GM21825 (cell line): ENCODE measurements around the gene WNT2.
A peak's percentile ranks its signal among the peaks of the same experiment; 100 is the strongest.
"Not testable (repeated sequence)": the region's sequence is repeated elsewhere in the genome, so short reads cannot be mapped to it uniquely, and the experiment has no call there.

Experiments used
- ATAC-seq: cut with Tn5 transposase; IDR thresholded peaks from one replicate; pipeline ENCODE4 v1.9.1; 2021; ENCODE audit warnings: mild to moderate bottlenecking, moderate library complexity; ENCODE audit not compliant: unreplicated experiment

The WNT2 gene

DNA sequence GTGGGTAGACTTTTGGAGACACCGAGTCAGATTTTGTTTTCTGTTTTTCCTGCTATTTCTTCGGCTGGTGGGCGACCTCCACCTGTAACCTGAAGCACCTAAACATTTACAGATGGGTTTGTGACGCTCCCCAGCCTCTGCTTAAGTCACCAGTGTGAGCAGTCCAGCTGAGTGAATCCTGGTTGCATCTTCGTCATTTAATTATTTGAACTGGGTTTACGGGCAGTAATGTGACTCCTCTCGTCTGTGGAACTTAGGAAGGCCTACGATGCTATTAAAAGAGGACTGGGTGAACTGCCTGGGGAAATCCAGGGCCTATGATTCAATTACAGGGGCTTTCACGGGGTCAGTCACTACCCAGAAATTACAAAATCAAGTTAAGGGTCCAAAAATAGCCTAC, 52.5 kb downstream of the WNT2 start:
- ATAC-seq, result no peak

GRCh38 chr7:117269886-117270285, 53.0 kb downstream of the WNT2 start:
- ATAC-seq, result no peak

GRCh38 chr7:117269417-117269816, 53.4 kb downstream of the WNT2 start:
- no peak for ATAC-seq

DNA sequence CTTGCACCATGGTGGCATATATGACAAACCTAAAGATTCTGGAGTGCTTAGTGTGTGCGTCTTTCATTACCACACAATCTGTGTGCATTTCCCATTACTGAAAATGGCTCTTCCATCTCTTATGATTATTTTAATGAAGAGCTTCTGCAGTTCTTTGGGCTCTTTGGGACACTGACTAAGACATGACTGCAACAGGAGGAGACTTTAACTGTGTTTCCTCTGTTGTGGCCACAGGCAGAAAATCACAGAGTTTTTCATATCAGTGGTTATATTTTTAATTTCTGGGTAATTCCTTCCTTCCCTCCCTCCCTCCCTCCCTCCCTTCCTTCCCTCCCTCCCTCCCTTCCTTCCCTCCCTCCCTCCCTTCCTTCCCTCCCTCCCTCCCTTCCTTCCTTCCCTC, 58.1 kb downstream of the WNT2 start:
- no peak for ATAC-seq

DNA sequence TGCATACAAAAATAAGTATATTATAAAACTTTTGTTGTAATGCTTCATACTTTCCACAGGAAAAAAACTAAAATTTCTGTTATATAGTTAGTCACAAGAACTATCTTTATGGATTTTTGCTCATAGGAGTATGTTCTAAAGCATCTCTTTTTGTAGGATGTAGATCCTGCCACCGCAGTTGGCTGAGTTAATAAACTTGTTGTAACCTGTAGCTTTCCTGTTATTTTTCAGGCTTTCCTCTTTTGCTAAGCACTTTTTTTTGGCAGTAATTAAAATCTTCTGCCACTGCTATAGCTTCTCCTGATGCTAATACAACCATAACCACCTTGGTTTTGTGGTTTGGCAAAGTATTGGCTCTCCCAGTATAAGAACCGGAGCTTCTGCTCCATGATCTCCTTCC, 60.3 kb downstream of the WNT2 start:
- ATAC-seq, result no peak

DNA sequence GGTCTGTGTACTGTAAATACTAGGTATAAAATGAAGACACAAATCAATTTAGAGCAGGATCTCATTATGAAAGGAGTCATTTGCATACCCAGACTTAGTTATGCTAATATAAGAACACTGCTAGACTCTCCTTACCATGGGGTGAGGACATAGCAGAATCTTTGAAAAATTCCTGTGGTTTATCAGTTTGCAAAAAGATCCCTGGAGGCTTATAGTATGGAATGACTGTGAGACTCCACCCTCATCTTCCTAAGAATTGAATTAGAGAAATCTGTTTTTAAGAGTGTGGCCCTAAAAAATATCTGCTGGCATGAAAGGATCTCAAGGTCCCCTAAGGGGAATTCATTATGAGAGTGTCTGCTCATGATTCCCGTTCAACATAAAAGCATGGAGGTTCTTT, 63.2 kb downstream of the WNT2 start:
- no peak for ATAC-seq

DNA sequence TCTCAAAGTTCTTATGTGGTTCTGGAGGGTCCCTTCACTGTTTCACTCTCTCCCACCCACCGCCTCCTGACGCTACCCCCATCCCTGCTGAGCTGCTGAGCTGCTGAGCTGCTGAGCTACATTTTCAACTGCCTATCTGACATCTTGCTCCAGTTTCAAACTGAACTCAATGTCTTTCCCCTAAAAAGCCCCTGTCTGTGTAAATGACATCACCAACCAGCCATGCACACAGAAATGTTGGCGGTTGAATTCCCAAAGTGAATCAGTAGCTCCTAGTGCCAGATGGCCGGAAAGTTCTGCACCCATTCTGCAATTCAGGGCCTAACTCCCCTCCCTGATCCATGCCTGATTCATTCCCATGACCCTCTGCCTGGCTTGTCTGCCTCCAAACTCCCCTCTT, 71.2 kb downstream of the WNT2 start:
- ATAC-seq, result no peak

DNA sequence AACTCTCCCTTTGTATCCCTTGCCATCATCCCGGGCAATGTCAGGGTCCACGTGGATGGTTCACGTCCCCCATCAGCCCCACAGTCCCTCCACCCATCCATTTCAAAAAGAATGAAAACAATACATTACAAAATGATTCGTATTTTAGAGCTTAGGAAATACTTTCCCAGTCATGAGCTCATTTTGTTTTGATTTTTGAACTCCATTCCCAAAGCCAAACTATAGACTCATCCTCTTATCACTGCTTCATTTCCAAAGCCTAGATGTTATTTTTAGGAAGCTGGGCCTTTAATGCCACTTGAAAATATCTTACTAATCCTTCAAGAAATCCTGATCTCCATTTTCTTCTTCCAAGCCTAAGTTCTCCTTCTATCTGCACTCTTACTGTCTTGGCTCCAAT, 72.1 kb downstream of the WNT2 start:
- ATAC-seq, result no peak

- no peak for ATAC-seq
These were observed 72.6 kb downstream of the WNT2 start for GRCh38 chr7:117250245-117250644.

DNA sequence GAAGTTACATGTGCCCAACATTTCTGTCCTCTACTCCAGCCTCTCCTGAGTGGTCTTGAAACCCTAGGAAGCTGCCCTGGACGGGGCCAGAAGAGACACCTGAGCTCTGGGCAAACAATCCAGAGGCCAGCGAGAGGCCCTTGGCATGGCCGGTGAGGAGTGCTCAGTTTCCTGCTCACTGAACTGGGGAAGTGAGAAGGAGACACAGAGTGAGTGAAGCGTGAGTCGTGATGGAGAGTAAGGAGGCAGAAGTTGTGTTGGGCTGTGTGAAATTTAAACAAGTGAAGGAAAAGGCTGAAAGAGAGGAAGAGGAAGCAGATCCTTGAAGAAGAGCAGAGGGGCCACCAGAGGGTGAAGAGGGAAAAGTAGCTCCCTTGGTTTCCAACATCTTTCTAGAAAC, 73.2 kb downstream of the WNT2 start:
- ATAC-seq, result no peak

- no peak for ATAC-seq
These were observed 74.0 kb downstream of the WNT2 start for GRCh38 chr7:117248829-117249228.

- no peak for ATAC-seq
These were observed 75.0 kb downstream of the WNT2 start for GRCh38 chr7:117247809-117248208.

DNA sequence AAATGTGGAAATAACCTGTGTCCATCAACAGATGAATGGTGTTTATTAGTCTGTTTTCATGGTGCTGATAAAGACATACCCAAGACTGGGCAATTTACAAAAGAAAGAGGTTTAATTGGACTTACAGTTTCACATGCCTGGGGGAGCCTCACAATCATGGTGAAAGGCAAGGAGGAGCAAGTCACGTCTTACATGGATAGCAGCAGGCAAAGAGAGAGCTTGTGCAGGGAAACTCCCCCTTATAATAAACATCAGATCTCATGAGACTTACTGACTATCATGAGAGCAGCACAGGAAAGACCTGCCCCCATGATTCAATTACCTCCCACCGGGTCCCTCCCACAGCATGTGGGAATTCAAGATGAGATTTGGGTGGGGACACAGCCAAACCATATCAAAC, 77.2 kb downstream of the WNT2 start:
- not testable (repeated sequence) for ATAC-seq

GRCh38 chr7:117243390-117243789, 79.5 kb downstream of the WNT2 start:
- no peak for ATAC-seq

- no peak for ATAC-seq
These were observed 81.8 kb downstream of the WNT2 start for GRCh38 chr7:117241088-117241487.

- ATAC-seq, result no peak
These were observed 83.9 kb downstream of the WNT2 start for GRCh38 chr7:117238937-117239336.

- ATAC-seq, result no peak
These were observed 84.4 kb downstream of the WNT2 start for GRCh38 chr7:117238472-117238871.

DNA sequence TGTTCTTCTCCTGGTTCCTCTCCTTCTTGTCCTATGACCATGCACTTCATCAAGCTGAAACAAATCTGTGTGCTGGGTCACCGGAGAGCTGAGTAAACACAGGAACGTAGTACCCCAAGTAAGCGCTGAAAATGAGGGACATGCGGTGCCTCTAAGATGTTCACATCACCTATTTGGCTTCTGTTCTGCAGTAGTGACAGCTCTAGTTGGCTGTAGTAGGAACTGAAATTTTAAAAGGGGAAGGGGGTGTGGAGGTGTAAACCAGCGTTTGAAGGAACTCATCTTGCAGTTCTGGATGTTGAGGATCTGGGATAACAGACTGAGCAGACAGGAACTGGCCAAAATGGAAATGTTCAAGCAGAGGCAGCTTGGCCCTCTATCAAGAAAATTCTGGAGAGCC, 85.2 kb downstream of the WNT2 start:
- no peak for ATAC-seq

DNA sequence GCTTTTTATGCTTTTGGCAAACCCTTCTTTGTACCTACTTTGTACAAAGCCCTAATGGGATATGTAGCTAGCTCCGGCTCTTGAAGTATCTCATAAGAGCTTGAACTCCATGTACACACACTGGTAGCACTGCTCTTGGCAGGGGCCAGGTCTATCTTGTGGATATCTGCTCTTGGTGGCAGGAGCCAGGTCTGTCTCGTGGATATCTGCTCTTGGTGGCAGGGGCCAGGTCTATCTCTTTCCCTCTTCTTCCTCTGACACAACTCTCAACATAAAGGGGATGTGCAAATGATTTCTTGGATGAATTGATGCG, 91.9 kb downstream of the WNT2 start:
- no peak for ATAC-seq

DNA sequence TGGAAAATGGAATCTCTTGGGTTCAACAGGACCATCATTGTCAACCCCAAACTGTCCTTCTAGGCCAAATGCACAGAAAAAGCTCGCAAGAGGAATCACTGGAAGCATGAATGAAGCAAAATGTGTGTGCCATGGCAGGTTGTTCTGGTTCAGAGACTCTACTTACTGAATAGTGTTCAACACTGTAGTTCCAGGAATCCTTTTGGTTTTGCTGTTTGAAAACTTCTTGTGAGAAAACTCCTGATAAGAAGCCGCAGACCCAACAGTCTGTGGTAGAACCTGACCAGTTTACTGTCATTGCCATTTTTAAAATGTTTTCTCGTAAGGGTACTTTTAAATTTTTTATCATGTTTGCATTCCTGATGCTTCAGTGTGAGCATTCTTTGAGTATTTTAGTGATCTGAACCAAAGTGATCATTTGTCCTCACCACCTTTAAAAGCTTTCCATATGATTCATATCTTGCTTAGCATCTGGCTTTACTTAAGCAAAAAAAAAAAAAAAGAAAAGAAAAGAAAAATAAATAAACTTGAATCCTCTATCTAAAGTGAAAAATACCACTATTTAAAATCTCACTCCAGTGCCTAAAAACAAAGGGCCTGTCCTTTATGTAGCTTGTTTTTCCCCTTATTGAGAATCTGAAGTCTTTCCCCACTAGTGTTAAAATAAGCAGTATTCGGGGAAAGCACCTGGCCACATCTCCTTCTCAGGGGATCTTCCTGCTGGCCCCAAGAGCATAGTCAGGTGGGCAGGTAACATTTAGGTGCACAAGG, 92.4 kb downstream of the WNT2 start:
- peak; percentile 79 for ATAC-seq

GRCh38 chr7:117229350-117229749, 93.5 kb downstream of the WNT2 start:
- no peak for ATAC-seq

- ATAC-seq, result no peak
These were observed 95.8 kb downstream of the WNT2 start for GRCh38 chr7:117227091-117227490.

DNA sequence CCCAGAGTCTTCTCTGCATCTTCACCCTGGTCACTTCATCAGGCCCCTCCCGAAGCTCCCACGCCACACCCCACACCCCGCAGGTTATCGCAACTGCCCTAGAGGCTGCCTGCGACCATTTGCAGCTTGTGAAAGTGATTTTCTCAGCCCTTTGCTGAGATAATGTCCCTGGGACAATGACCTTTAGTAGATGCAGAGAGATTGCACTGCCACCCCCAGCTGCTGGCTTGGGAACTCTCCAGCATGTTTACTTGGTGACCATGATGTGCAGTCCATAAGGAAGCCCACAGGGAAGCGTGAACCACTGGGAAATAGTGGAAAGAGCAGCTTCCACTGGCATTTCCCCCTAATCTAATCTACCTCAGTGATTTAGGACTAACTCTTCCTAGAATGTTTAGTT, 97.3 kb downstream of the WNT2 start:
- no peak for ATAC-seq
